ENCODE measurements around the gene FMN1.

DNA sequence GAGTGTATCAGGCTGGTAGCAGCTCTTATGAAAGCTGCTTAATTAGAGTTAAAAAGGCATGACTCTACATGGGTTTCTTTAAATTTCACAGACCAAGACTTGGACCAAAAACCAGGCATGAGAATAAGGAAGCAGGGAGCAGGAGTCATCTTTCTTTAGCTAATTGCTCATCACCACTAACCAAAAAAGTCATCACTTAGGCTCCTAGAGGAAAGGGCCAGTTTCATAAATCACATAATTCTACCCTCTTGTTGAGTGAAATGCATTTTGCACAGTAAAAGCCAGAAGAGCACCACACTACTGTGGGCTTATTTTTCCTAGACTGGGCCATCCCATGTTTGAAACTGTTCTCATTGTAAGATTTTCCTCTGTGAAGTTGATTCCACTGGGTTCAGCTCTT is 301.1 kb downstream of the FMN1 start:
- TF ChIP-seq CTCF (IDR thresholded peaks at IDR 0.05 in 4 of 5, conservative IDR thresholded peaks at IDR 0.05 in 1 of 5) (no peak), POLR2A (IDR thresholded peaks at IDR 0.05) (no peak)

Data from gastrocnemius medialis (tissue), 4 donors.